GM12874 (cell line): ENCODE results near the gene C1orf115.

Experiments
- TF ChIP-seq, protein P1 (sequence below): IDR thresholded peaks from 2 replicates; pipeline ENCODE4 v1.5.1; 2011; ENCODE audit warnings: low read depth, mild to moderate bottlenecking, control low read depth, low read length, moderate library complexity; ENCODE audit not compliant: insufficient read depth

The C1orf115 gene

DNA sequence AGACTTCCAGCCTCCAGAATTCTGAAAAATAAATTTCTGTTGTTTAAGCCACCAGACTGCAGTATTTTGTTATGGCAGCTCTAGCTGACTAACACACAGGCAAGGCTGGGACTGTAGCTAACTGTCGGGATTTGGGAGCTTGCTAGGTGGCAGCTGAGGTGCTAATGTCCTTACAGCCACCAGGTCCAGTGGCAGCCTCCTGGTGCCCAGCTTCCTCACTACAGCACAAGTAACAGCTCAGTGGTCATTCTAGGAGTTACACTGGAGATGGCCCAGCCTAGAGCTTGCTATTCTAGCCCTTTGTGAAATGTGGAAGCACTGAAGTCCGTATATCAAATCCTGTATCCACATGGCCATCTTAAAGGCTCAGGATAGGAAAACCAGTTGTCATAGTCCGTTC is 4.3 kb upstream of the C1orf115 start:
- TF ChIP-seq, protein P1, sequence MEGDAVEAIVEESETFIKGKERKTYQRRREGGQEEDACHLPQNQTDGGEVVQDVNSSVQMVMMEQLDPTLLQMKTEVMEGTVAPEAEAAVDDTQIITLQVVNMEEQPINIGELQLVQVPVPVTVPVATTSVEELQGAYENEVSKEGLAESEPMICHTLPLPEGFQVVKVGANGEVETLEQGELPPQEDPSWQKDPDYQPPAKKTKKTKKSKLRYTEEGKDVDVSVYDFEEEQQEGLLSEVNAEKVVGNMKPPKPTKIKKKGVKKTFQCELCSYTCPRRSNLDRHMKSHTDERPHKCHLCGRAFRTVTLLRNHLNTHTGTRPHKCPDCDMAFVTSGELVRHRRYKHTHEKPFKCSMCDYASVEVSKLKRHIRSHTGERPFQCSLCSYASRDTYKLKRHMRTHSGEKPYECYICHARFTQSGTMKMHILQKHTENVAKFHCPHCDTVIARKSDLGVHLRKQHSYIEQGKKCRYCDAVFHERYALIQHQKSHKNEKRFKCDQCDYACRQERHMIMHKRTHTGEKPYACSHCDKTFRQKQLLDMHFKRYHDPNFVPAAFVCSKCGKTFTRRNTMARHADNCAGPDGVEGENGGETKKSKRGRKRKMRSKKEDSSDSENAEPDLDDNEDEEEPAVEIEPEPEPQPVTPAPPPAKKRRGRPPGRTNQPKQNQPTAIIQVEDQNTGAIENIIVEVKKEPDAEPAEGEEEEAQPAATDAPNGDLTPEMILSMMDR: no peak

DNA sequence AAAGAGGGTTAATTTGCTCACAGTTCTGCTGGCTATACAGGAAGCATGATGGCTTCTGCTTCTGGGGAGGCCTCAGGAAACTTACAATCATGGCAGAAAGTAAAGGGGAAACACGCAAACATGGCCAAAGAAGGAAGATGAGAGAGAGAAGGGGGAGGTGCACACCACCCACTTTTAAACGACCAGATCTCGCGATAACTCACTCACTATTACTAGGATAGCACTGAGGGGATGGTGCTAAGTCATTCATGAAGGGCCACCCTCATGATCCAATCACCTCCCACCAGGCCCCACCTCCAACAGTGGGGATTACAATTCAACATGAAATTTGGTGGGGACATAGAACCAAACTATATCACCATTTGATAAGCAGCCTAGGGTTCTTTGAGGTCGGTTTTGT is 2.4 kb upstream of the C1orf115 start:
- TF ChIP-seq, protein P1: no peak

DNA sequence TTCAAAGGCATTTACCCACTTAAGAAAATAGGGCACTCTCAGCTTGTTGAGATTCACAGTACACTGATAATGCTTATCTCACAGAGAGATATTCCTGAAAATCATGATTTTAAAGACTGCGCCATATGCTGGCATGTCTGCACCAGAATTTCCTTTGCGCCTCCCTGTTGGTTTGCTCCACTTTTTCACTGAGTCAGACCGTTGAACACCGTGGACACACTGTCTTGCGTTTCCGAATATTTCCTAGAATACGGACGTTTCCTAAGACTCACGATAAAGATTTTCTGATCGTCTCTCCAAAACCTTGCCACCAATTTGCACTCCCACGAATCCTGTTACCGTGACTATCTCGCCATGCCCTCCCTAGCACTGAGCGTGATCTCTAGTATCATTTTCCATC is 497 bp upstream of the C1orf115 start:
- TF ChIP-seq, protein P1: no peak

DNA sequence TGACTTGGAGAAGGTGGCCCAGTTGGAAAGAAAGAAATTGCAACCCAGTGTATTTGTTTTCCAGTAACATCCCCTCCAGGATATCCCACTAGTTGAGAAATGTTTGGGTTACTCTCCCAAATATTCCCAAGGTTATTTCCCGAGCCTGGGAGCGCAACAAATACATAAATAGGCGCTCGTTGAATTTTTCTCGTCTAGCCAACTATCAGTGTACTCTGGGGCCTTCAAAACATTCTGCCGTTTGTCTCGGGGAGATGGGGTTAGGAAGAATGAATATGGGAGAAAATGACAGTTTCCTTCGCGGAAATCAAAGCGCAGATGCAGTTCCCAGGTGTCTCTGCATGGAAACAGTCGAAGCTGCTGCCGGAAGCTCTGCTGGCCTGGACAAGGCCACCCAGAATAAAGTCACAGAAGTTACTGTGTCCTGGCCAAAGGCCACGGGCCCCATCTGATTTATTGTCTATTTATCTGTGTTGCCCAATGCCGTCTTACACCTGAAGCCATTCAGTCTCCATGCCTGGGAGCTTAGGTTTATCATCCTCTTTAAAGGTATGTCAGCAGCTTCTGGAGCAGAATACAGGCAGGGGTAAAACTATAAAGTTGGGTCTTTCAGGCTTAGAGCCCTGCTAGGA is 1.0 kb downstream of the C1orf115 start:
- TF ChIP-seq, protein P1: no peak

- TF ChIP-seq, protein P1: no peak
Measured at GRCh38 chr1:220692436-220693228, 2.5 kb downstream of the C1orf115 start.

GRCh38 chr1:220694866-220695382 is 4.8 kb downstream of the C1orf115 start:
- TF ChIP-seq, protein P1: no peak

GRCh38 chr1:220695426-220695825 is 5.3 kb downstream of the C1orf115 start:
- TF ChIP-seq, protein P1: no peak
